ENCODE data around the gene EEF1A2.

EEF1A2 gene

DNA sequence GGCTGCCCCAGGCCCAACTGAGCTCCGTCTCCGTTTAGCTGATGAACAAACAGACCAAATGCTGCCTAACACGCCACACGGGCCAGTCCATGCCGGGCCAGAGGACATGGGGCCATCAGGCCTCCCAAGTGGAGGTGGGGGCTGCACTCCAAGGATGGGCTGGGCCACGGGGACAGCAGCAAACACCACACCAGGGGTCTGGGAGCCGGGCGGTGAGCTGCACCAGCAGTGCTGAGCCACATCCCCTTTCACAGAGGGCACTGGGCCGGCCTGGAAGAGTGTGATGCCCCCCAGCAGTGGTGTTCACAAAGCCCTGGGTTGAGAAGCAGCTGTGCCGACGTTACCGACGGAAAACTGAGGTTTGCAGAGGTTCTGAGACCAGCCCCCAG lies 29.2 kb downstream of the EEF1A2 start:
- no peak for DNase-seq (ENCODE audit: low read depth in 2 of 2)

GRCh38 chr20:63469019-63469712 lies 29.7 kb downstream of the EEF1A2 start:
- DNase-seq (ENCODE audit: low read depth in 2 of 2) = no peak

- no peak for DNase-seq (ENCODE audit: low read depth in 2 of 2)
Measured at GRCh38 chr20:63468421-63468820, 30.5 kb downstream of the EEF1A2 start.

DNA sequence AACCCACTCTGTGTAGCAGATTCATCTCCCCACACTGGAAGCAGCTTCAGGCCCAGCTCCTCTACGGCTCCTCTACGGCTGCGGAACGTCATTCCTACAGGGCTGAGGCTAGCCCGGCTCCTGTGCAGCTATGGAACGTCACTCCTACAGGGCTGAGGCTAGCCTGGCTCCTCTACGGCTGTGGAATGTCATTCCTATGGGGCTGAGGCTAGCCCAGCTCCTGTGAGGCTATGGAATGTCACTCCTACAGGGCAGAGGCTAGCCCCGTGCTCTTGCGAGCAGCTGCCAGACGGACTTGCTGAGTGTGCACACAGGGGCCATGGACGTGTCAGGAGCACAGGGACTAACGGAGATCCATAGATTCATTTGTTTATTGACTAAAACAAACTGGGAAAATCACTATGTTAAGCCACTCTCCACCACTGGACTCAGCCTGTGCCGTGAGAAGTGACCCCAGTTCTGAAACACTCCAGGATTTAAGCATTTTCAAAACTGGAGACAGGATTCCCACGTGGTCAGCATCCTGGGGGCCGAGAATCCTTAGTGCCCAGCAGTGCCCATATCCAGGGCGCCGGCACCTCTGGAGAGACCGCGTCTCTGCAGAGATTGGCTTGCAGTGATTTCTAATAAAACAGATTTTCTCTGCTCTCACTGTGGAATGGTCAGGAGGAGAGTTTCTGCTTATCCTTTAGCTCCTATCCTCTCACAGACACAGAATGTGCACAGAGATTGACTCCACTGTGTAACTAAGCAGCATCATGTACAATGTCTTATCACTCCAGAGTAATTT lies 31.4 kb downstream of the EEF1A2 start:
- DNase-seq (ENCODE audit: low read depth in 2 of 2) = no peak

DNA sequence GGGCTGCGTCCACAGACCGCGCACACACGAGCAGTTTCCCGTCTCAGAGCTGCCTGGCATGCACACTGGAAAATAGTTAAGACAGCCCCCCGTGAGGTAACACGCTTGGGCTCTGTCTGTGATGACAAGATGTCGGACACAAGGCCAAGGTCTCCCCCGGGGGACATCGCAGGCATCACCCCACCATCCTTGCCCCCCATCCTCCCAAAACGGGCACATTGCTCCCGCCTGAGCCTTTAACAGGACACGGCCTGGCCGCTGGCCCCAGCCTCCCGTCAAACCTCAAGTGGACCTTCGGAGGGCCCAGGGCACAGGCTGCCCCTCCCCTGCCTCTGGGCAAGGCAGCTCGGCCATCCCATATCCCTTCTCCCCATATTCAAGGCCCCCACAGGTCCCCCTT lies 32.0 kb downstream of the EEF1A2 start:
- no peak for DNase-seq (ENCODE audit: low read depth in 2 of 2)

DNA sequence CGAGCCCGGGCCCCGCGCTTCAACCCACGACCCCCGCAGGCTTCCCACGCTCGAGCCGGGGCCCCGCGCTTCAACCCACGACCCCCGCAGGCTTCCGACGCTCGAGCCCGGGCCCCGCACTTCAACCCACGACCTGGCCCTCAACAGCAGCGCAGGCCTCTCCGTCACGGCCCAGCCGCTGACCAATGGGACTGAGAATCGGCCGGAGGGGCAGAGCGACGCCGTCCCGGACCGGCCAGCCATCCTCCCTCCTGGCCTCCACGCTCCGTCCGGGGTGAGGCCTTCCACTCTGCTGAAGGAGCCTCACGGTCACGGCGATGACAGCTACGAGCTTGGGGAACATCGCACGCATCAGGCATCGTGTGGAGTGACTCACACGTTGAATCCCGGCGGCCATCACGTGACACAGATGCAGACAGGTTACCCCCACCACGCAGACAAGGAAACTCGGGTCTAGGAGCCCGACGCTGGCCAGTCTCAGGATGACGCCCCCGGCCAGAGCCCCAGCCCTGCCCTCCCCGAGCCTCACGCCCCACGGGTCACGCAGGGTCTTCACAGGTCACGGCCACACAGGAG lies 32.5 kb downstream of the EEF1A2 start:
- DNase-seq (ENCODE audit: low read depth in 2 of 2) = no peak

GRCh38 chr20:63465380-63466249 lies 33.3 kb downstream of the EEF1A2 start:
- no peak for DNase-seq (ENCODE audit: low read depth in 2 of 2)

DNA sequence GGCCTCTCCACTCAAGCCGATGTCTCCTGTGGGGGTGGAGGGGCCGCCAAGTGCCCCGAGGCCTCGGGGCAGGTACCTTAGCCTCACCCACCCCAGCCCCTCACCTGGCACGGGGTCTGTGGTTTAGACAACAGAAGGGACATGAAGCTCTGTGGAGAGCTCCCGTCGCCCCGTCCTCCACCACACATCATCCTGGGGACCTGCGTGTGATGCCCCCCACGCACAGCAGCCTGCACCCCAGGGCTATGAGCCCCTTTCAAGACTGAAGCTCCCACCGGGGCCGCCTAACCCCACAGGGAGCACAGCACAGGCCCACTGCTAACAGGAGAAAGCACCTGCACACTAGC lies 34.6 kb downstream of the EEF1A2 start:
- no peak for DNase-seq (ENCODE audit: low read depth in 2 of 2)

DNA sequence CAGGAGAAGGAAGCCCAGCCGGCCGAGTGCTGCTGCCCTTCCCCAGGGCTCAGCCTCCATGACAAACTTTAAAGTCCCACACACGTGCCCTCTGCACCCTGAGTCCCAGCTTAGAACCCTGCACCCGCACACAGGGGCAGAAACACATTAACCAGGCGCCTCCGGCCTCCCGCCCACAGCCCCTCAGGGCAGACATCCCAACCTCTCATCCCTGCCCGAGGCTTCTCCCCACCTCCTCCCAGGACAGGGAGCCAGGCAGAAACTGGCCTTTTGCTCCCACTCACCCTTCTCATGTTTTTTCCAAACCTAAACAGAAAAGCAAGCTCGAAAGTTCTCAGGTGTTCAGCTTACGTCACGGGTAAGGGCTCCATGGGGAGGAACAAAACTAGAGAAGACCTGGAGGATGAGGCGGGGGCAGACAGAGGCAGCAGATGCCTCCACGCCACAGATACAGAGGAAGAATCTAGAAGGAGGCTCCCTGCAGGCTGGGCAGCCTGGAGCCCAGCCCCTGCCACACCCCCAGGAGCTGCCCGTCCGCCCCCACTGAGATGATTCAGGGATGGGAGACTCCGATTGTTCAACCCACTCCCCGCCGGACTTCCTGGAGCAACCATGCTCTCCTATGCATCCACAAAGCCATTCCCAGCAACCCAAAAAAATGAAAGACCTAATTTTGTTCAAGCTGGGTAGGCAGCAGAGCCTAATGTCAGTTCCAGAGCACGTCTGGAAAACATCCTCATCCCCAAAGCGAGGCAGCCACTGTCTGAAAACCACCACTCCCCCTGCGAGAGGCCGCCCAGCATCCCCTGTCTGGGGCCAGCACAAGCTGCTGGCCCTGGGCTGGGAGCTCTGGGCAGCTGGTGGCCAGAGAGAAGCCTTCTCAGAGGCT lies 35.2 kb downstream of the EEF1A2 start:
- DNase-seq (ENCODE audit: low read depth in 2 of 2) = no peak

DNA sequence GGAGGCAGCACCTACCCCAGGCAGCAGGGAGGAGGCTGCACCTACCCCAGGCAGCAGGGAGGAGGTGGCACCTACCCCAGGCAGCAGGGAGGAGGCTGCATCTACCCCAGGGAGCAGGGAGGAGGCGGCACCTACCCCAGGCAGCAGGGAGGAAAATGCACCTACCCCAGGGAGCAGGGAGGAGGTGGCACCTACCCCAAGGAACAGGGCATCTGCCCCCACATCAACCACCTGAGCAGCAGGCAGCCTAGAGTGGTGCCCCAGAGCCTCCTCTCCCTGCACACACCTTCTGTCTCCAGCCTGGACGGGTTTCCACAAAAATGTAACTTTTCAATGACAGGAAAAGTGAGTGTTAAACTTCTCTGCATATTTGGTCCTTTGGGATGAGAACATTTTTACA lies 36.6 kb downstream of the EEF1A2 start:
- DNase-seq (ENCODE audit: low read depth in 2 of 2) = no peak

GRCh38 chr20:63461104-63461763 lies 37.6 kb downstream of the EEF1A2 start:
- DNase-seq (ENCODE audit: low read depth in 2 of 2) = no peak

- DNase-seq (ENCODE audit: low read depth in 2 of 2) = no peak
Measured at GRCh38 chr20:63459070-63459380, 39.9 kb downstream of the EEF1A2 start.

DNA sequence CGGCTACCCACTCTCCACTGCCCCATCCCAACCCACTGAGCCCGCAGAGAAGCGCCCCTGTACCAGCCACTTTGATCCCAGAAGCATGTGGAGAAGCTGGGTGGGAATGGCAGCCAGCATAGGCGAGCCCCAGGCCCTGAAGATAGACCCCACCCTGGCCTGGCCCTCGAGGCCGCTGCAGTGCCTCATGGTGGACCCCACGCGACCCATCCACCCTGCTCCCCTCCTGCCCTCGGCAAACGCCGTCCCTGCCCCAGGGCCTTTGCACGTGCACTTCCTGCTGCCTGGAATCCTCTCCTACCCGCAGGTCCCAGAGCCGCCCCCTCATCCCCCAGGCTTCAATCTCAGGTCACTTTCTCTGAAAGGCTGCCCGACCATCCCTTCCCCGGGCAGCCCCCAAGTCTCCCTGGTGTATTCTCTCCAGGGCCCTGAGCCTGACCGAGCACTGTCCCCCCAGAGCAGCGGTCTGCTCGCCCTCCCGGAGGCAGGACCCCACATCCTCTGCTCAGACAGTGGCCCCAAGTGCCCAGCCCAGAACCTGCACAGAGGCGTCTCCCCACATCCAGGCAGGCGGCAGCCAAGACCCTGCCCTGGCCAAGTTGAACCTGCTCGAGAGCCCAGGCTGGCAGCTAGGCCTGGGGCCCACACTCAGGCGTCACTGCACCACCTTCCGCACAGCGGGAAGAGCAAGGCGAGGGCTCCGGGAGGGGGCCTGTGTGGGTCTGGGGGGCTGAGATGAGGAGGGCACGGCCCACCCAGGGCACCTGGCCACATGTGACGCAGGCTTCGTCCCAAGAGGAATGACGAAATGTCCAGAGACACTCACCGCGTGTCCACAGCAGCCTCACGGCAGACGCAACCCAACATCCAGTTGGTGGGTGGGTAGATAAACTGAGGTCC lies 40.5 kb downstream of the EEF1A2 start:
- DNase-seq (ENCODE audit: low read depth in 2 of 2) = no peak

- no peak for DNase-seq (ENCODE audit: low read depth in 2 of 2)
Measured at GRCh38 chr20:63457737-63458136, 41.1 kb downstream of the EEF1A2 start.

DNA sequence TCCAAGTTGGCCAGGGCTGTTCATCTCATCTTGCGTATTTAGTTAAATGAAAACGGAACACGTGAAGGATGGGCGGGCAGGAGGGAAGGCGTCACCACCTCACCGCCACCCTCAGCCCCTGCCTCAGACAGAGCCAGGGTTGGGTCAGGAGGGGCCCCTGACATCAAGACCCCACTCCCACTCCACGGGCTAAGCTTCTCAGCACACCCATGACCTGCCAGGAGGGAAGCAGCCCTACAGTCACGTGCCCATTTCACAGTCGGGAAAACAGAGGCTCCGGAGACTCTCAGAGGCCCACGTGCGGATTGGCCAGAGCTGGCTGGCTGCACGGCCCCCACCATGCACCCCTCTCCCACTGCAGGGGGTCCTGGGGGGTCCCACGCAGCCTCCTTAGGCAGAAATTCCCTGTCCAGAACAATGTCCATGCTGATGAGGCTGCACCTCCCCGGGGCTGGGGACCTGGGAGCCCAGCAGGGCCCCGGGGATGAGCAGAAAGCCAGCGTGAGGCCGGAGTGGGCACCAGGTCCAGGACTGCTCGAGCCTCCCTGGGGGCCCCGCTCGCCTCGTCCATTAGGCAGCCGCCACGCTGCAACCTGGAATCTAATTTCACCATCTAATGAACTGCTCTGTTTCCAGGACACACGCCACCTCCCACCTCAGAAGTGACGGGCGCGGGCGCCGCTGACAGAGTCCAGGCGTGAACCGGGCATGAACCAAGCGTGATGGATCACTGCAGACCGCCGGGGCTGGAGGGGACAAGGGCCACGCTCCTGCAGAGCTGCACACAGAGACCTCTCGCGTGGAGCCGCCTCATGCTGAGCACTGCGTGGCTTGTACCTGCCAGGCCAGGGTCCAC lies 42.2 kb downstream of the EEF1A2 start:
- DNase-seq (ENCODE audit: low read depth in 2 of 2) = no peak

DNA sequence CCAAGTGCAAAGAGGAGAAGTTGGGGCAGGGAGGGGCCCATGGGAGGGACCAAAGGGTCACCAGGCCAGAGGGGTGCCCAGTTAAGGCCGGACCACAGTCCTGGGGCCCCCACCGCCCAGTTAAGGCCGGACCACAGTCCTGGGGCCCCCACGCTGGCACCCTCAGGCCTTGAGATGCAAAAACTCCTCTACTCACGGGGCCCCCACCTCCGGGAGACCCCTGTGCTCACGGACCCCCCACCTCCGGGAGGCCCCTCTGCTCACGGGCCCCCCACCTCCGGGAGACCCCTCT lies 43.4 kb downstream of the EEF1A2 start:
- DNase-seq (ENCODE audit: low read depth in 2 of 2) = no peak

- no peak for DNase-seq (ENCODE audit: low read depth in 2 of 2)
Measured at GRCh38 chr20:63454731-63455567, 43.9 kb downstream of the EEF1A2 start.

Data from stimulated activated CD8-positive, alpha-beta memory T cell treated with anti-CD3 and anti-CD28 coated beads, Interleukin-7, amount 100 ng/mL, for 1 hour (primary cell).